ENCODE measurements around the gene ZNF439.
A peak's percentile ranks its signal among the peaks of the same experiment; 100 is the strongest.
"Not testable (repeated sequence)": the region's sequence is repeated elsewhere in the genome, so short reads cannot be mapped to it uniquely, and the experiment has no call there.

Gene ZNF439

DNA sequence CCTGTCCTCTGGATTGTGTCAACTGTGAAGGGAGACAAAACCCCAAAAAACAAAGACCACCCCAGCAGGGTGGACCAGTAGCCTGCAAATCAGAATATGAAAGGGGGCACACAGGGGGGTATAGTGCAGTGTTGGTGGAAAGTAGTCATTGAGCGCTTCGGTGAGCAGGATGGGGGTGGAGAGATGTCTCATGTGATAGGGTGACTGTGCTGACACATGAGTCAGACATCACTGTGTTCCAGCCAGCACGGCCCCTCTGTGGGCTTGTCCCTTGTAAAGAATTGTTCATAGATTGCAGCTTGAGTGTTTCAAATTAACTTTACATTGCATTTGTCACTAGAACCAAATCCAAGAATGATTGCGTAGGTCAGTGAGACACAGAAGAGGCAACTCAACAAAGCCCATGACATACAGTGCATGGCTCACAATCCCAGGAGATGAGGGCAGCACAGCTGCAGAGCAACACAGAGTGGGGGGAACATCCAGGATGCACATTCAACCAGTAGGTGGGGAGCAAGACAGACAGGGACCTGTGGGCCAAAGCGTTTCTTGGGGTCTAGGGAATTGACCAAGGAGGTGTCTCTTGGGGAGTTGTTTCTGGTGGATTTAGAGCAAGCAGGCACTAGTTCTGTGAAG is 26.9 kb upstream of the ZNF439 start:
- H3K4me3 ChIP-seq (ENCODE audit: low read depth, low read length): no peak overlapping the region
- TF ChIP-seq, protein P1, sequence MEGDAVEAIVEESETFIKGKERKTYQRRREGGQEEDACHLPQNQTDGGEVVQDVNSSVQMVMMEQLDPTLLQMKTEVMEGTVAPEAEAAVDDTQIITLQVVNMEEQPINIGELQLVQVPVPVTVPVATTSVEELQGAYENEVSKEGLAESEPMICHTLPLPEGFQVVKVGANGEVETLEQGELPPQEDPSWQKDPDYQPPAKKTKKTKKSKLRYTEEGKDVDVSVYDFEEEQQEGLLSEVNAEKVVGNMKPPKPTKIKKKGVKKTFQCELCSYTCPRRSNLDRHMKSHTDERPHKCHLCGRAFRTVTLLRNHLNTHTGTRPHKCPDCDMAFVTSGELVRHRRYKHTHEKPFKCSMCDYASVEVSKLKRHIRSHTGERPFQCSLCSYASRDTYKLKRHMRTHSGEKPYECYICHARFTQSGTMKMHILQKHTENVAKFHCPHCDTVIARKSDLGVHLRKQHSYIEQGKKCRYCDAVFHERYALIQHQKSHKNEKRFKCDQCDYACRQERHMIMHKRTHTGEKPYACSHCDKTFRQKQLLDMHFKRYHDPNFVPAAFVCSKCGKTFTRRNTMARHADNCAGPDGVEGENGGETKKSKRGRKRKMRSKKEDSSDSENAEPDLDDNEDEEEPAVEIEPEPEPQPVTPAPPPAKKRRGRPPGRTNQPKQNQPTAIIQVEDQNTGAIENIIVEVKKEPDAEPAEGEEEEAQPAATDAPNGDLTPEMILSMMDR (IDR thresholded peaks at IDR 0.05; ENCODE audit: insufficient read depth, low read depth, low read length, missing control alignments): no peak
- DNase-seq (ENCODE audit: low read depth): no peak

DNA sequence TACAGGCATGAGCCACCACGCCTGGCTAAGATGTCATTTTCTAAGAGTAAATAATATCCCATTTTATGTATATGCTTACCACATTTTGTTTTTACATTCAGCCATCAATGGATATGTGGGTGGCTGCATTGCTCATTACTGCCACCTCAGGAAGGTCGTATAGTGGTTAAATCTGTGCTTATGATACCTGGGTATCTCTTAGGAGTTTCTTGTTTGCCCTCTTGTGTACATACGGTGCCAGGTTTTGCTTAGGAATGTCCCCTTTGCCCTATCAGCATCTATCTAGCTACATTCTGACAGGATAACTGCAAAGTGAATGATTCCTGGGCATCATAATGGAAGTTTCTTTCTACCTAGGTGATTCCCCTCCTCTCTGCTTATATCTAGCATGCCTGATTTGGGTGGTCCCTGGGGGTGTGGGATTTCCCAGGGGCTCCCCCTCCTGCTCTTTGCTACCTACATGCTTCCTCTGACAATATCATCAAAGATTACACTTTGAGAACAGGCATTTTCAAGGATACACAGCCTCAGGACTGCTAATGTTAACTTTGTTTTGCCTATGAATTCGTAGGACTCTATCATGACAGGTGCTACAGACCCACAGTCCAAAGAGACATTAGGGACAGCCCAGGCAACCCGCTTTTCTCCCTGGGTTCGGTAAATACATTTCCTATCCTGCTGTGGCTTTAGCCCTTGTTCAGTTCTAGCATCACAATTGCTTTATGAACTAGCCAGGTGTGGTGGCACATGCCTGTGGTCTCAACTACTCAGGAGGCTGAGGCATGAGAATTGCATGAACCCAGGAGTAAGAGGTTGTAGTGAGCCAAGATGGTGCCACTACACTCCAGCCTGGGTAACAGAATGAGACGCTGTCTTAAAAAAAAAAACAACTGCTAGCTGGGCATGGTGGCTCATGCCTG is 19.3 kb upstream of the ZNF439 start:
- not testable (repeated sequence) for DNase-seq (ENCODE audit: low read depth); H3K4me3 ChIP-seq (ENCODE audit: low read depth, low read length)

DNA sequence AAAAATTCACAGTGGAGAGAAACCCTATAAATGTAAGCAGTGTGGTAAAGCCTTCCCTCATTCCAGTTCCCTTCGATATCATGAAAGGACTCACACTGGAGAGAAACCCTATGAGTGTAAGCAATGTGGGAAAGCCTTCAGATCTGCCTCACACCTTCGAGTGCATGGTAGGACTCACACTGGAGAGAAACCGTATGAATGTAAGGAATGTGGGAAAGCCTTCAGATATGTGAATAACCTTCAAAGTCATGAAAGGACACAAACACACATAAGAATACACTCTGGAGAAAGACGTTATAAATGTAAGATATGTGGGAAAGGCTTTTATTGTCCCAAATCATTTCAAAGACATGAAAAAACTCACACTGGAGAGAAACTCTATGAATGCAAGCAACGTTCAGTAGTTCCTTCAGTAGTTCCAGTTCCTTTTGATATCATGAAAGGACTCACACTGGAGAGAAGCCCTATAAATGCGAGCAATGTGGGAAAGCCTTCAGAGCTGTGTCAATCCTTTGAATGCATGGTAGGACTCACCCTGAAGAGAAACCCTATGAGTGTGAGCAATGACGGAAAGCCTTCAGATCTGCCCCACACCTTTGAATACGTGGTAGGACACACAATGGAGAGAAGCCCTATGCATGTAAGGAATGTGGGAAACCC is 16.1 kb upstream of the ZNF439 start:
- no peak overlapping the region for H3K4me3 ChIP-seq (ENCODE audit: low read depth, low read length)
- TF ChIP-seq, protein P1 (IDR thresholded peaks at IDR 0.05; ENCODE audit: insufficient read depth, low read depth, low read length, missing control alignments): no peak

DNA sequence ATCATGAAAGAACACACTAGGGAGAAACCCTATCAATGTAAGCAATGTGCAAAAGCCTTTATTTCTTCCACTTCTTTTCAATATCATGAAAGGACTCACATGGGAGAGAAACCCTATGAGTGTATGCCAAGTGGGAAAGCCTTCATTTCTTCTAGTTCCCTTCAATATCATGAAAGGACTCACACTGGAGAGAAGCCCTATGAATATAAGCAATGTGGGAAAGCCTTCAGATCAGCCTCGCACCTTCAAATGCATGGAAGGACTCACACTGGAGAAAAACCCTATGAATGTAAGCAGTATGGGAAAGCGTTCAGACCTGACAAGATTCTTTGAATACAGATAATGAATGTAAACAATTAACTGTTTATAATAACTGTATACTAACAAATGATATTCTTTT is 15.0 kb upstream of the ZNF439 start:
- no peak for DNase-seq (ENCODE audit: low read depth)
- H3K4me3 ChIP-seq (ENCODE audit: low read depth, low read length): no peak overlapping the region
- TF ChIP-seq, protein P1 (IDR thresholded peaks at IDR 0.05; ENCODE audit: insufficient read depth, low read depth, low read length, missing control alignments): no peak

More for the DNA sequence above, 16.1 kb upstream of the ZNF439 start:
- no peak for DNase-seq (ENCODE audit: low read depth)

DNA sequence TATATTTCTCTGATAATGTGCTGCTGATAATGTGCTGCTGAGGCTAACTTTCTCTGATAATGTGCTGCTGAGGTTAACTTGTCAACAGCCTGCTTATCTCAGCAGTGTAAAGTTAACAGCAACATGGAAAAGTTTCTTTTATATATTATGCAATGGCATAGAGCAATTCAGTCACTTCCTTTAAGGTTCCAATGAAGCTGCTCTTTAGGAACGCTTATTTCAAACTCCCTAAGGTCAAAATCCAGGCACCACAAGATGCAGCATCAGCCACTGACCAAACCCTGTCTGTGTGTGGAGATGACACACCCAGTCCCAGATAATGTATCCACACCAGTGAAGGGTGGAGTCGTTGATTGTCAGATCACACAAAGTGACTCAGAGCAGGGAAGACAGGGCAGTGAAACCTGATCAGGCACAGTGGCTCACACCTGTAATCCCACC is 12.9 kb upstream of the ZNF439 start:
- DNase-seq (ENCODE audit: low read depth); H3K4me3 ChIP-seq (ENCODE audit: low read depth, low read length): not testable (repeated sequence)

DNA sequence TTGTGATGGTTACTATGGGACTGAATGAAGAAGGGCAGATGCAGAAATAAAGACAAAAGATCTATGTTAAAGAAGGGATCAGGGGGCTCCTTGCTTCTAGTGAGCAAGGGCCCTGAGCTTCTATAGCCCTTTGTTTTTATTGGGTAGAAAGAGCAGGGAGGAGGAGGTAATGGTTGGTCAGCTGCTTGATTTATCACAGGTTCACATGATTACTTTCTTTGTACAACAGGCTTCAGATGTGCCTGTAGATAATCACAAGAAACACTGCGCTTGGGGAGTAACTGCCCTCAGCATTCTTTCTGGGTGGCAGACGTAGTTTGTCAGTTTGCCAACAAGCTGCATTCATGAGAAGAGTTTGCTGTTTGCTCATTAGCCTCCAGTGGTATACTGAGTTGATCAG is 4.8 kb upstream of the ZNF439 start:
- TF ChIP-seq, protein P1 (IDR thresholded peaks at IDR 0.05; ENCODE audit: insufficient read depth, low read depth, low read length, missing control alignments): no peak
- H3K4me3 ChIP-seq (ENCODE audit: low read depth, low read length): no peak overlapping the region
- no peak for DNase-seq (ENCODE audit: low read depth)

DNA sequence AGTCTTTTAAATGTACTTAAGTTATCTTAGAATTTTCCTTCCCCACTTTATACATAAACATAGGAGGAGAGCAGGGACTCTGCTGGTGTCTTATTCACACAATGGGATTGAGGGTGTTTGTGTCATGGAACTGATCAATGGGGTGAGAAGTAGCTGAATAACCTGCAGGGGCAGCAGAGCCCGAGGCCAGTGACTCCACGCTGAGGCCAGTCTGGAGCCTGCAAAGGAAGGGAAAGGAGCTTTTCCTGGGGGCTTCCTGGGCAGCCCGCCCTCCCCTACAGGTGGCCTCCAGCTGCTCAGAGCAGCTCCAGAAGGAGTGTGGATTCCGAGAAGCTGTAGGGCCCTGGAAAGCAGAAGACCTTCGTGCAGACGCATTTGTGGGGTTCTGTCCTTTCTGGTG is 911 bp upstream of the ZNF439 start:
- not testable (repeated sequence) for H3K4me3 ChIP-seq (ENCODE audit: low read depth, low read length); DNase-seq (ENCODE audit: low read depth)

DNA sequence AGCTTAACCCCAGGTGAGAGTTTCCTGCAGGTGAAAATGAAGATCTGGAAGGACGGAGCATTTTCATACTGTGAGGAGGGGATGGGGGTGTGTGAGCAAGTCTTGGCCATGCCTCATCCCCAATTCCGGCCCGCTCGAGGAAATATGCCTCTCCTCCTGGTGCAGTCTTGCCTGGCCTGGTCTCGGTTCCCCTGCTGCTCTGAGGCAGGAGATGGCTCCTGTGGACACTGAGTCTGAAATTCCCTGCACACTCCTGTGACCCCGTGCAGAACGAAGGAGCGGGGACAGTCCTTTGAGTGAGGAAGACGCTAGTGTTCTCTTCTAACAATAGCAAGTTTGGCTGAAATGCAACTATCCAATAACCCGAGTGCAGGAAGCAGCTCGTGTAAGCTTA is 329 bp upstream of the ZNF439 start:
- DNase-seq (ENCODE audit: low read depth): no peak
- TF ChIP-seq, protein P1 (IDR thresholded peaks at IDR 0.05; ENCODE audit: insufficient read depth, low read depth, low read length, missing control alignments): no peak
- peak overlapping the region; percentile 51; the same call in 1 of the 2 replicates for H3K4me3 ChIP-seq (ENCODE audit: low read depth, low read length)

DNA sequence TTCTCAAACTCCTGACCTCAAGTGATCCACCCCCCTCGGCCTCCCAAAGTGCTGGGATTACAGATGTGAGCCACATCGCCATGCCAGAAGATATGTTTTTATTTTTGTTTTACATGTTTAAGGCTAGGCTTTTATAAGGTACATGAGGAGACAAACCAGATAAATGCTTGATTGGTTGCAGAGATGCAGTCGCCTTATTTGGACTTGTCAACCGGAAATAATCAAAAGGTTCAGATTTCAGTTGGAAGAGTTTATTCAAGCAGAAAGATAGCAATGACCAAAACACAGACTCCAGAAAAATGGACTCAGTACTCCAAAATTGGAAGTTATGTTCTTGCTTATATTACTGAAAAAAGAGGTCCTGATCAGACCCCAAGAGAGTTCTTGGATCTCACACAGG is 1.8 kb downstream of the ZNF439 start:
- not testable (repeated sequence) for DNase-seq (ENCODE audit: low read depth); H3K4me3 ChIP-seq (ENCODE audit: low read depth, low read length)

Data from GM12865 (cell line).